Measurements from ENCODE around the gene PRKG1.
"Not testable (repeated sequence)": the region's sequence is repeated elsewhere in the genome, so short reads cannot be mapped to it uniquely, and the experiment has no call there.

The PRKG1 gene

DNA sequence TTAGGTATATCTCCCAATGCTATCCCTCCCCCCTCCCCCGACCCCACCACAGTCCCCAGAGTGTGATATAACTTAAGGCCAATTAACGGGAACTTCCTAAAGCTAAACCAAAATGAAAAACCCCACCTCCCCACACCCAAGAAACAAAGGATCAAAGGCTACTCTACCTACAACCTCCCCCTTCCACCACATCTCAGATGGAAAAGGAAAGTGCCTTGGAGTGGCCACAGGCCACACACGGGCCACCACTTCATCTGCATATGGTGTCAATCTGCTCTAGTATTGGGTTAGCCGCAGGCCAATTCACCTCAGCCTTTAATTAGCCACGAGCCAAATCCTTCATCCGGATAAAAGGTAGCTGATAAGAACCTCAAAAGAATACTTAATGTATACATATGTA, 605.6 kb downstream of the PRKG1 start:
- no peak for FAIRE-seq

DNA sequence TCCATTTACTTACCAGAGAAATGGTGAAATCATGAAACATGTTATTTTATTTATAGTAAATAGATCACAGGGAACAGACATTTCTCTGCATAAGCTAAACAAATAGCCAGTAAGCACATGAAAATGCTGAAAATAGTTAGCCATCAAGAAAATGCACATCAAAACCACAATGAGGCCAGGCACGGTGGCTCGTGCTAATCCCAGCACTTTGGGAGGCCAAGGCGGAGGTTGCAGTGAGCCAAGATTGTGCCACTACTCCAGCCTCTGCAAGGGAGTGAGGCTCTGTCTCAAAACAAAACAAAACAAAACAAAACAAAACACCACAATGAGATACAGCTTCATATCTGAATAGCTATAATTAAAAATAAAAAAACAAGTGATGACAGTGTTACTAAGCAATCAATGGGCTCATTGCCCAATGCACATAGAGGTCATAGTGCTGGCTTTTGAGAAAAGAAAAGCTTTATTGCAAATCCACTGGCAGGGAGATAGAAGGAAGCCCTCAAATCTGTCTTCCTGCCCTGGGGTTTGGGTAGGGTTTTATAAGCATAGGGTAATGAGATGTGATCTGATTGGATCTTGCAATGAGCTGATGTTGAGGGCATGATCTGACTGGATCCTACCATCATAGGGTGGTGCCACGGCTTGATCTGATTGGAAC, 608.9 kb downstream of the PRKG1 start:
- no peak for FAIRE-seq

DNA sequence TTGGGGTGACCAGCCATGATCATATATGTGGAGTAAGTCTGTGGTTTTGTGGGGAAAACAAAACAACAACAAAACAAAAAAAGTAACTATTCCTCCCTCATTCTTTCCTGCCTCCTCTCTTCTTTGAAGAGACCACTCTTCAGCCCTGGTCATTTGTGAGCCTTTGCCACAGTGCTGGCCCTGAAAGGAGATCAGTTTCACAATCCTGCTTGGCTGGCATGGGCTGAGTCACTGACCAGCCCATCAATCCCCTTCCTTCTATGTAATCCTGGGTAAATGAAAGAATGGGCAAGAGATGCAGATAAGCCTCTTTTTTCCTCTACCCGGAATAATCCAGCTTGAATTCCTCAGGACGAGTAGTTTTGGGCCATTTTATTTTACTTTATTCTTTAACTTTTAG, 611.5 kb downstream of the PRKG1 start:
- no peak for FAIRE-seq

DNA sequence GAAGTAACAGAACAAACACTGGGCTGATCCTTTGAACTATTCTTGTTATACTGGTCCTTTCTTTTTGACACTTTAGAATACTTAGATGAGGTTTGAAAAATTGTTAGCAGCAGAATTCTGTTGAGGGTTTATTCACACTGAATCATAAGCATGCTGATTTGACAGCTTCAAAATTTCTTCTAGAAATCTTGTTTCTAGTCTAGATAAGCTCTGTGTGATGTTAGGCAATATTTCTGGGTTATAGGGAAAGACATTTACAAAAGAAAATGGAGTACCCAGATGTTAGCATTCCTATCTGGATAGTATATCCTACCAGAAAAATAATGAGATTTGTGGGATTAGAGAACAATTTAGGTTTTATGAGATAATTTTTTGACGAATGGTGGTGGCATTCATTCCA, 613.0 kb downstream of the PRKG1 start:
- FAIRE-seq, result no peak

DNA sequence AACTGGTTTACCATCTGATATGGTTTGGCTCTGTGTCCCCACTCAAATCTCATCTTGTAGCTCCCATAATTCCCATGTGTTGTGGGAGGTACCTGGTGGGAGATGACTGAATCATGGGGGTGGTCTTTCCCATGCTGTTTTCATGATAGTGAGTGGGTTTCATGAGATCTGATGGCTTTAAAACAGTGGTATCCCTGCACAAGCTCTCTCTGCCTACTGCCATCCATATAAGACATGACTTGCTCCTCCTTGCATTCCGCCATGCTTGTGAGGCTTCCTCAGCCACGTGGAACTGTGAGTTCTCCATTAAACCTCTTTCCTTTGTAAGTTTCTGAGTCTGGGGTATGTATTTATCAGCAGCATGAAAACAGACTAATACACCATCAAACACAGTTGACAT, 614.5 kb downstream of the PRKG1 start:
- not testable (repeated sequence) for FAIRE-seq

DNA sequence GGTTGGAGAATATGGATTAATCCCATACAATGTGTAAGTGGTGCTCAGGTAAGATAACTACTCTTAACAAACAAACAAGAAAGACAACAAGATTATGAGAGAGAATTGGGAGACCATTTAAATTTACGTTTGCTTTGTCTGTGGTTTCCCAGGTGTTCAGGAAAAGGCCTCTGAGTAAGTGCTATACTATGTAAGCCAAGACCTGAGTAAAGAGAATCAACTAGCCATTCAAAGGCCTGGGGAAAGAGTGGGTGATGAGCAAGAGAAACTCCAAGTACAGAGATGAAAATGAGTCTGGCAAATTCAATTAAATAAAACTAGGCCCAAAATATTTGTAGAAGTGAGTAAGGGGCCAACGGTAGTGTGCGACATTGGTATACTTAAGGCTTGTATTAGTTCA, 615.2 kb downstream of the PRKG1 start:
- no peak for FAIRE-seq

DNA sequence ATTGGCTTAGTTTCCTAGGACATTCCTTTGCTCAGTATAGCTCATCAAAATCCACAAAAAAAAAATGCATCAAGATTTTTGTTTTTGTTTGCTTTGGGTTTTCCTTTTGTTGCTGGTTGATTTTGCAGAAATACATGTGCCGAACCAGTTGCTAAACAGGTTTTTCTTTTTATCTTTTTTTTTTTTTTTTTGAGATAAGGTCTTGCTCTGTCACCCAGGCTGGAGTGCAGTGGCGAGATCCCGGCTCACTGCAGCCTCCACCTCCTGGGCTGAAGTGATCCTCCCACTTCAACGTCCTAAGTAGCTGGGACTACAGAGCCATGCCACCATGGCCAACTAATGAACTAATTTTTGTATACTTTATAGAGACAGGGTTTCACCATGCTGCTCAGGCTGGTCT, 616.8 kb downstream of the PRKG1 start:
- FAIRE-seq, result no peak

DNA sequence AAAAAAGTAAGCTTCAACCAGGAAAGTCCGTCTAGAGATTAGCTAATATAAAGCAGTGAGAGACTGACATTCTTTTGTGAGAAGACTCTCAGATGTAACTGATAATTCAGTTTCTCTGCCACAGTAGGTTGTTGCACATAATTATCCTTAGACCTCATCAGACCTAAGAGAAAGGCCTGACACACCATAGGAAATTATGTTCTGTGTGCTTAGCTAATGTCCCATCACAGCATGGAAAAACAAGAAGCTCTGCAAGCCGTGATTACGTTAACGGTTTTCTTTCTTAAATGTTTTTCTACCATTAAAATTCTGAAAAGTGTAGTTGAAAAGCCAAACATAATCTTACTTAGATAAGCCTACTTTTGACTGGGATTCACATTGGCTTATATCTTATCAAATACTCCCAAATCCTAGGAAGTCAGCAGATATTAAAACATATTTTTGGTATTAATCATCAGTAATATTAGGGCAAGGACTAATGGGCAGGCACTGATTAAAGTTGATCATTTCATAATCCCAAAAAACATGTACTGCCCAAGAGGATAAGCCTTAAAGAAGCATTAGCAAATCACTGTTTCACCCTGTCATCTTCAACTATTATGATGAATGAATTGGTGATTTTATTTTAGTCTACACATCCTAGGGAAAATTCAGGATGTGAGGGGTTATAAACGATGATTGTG, 619.9 kb downstream of the PRKG1 start:
- no peak for FAIRE-seq

DNA sequence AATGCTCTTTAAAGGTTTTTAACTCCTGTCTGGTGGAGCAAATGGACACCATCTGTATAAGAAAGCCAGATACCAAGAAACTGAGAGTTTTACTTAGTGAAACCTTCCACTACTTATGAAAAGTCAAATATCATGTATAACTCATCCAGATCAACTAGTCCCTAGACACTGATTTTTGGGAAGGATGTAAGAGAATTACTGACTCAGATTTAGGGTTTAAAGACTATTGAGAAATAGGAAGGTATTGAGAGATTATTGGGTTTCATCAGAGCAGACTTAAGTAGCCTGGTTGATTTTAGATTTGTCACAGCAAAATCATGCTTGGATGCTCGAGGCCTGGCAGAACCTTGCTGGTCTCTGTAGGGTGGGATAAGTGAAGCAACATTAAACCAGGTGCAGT, 622.0 kb downstream of the PRKG1 start:
- no peak for FAIRE-seq

DNA sequence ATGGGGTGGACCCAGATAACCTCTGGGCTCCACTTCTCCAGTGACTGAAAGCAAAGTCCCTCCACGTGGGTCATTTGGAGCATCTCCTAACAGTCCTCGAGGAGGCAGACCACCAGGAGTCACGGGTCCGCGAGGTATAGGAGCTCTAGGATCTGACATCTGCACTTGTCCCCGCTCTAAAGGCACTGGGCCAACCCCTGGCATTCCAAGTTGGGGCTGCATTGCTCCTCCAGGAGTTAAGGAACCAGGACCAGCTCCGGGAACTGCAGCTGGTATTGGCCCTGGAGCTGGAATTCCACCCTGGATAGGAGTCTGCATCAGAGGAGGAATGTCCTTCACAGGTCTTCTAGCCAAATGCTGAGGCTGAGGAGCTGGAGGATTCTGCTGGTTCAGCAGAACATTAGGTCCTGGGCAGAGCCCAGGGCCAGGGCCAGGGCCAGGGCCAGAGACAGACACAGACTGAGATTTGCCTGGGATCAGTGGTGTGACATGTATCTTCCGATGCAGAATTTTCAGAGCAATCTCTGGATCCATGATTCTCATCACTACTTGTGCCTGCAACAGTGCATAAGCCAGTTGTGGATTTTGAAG, 624.3 kb downstream of the PRKG1 start:
- no peak for FAIRE-seq

DNA sequence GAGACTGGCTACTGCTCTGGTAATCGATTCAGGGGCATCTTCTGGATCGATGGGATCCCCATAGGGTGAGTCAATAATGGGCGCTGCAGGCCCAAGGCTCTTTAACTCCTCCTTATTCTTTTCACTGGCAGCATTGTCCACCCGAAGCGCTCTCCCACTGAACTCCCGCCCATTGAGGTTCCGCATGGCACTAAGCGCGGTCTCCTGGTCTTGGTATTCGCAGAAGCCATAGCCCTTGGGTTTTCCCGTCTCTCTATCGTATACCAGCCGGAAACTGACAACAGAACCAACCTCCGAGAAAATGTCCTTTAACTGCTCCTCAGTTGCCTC, 624.8 kb downstream of the PRKG1 start:
- FAIRE-seq, result no peak

DNA sequence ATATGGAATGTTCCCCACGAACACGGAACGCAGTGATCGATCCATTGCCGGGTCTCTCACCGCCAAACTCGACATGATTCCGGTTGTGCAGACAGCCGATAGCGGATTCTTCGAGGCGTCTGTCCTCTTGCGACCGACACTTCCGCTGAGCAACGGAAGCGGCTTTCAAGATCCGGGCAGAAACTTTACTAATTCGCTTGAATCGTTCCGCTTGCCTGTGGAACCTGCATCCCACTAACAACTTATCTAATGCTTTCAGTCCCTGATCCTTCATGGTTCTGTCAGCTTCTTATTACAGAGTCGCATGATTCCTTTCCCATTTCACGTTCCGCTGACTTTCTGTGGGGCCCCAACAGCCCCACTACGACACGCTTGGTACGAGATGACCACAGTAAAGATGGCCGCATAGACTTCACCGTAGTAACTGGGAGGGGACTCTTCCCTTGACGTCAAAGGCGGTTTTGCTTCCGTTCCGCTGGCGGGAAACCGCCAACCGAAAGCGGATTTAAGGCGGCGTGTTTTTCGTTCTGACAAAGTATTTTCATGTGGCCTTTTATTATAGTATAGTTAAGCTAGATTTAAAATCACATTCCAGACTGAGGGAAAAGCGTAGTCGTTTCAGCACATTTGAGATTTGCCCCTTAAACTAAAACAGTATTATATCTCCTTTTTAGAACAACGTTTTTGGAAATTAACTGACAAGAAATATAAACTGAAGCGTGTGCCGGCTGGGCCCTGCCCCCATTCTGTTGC, 625.4 kb downstream of the PRKG1 start, which contains the start of gene CSTF2T:
CSTF2T (minus strand) TSS at position 121 of the 753 bp plus-strand sequence; CDS start at position 75, 46 bp downstream.
- peak; percentile 95 for FAIRE-seq

DNA sequence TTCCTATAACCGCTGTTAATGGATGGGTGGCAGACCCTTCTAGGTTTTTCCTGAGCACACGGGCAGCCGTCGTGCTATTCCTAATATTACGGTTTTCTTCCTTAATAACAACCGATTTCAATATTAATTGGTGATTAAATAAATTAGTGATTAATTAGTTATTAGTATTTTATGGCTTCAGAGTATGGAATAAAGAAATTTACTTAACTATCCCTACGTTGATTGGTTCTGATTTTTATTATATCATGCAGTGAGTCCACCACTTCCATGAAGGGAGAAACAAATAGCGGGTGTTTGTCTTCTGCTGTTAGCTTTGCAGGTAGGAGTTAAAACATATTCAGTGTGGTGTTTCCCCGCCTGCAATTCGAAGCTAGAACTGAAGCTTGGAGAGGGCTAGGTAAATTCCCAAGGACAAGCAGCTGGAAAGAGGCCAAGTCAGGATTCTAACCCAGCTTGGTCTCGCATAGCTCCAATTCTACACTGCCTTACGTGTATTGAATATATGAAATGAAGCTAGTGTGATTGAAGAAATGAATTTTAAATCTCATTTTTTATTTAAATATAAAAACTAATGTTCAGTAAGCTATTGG, 626.0 kb downstream of the PRKG1 start:
- FAIRE-seq, result no peak

DNA sequence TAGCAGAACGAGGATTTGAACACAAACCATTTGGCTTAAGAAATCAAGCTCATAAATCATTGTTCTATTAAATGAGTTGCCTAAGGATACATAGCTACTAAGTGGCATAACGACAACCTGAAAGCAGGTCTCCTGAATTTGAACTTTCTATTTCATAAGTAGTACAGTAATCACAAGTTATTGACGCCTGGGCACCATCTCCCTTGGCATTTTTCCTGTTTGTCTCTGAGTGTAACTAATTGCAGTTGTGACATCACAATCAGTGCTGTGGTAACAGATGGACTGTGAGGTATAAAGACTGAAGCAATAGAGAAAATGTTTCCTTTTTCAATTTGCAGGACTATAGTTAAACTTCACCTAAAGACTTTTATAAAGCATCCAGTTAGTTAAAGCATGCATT, 631.5 kb downstream of the PRKG1 start:
- FAIRE-seq, result no peak

DNA sequence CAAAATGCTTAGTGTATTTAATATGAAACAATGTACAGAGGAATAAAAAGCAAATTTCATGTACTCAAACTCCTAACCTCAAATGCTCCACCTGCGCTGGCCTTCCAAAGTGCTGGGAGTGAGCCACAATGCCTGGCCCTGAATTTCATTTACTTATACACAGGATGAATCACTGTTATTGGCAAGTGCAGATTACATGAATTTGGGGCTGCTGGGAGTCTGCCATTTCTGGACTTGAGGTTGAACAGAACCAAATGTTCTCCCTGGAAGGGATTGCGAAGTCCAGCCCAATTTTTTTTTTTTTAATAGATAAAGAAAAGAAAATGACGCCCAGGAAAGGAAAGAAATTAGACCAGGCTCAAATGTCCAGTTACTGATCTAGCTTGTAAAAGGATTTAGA, 631.9 kb downstream of the PRKG1 start:
- FAIRE-seq, result no peak

DNA sequence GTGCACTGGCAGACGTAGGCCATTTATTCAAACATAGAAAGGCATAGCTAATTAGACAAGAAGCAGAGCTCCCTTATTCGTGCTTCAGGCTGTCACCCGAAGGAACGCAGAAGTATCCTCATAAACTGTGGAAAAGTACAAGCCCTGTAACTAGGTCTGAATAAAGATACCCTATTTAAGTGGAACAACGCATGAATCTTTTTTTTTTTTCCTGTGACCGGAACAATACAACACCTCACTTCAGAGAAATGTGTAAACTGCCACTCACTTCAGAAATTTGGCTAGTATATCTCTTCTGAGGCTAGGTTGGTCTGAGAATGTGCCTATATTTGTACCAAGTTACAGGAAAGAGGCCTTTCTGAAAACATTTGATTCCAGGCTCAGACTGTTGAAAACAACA, 633.1 kb downstream of the PRKG1 start:
- FAIRE-seq, result no peak

DNA sequence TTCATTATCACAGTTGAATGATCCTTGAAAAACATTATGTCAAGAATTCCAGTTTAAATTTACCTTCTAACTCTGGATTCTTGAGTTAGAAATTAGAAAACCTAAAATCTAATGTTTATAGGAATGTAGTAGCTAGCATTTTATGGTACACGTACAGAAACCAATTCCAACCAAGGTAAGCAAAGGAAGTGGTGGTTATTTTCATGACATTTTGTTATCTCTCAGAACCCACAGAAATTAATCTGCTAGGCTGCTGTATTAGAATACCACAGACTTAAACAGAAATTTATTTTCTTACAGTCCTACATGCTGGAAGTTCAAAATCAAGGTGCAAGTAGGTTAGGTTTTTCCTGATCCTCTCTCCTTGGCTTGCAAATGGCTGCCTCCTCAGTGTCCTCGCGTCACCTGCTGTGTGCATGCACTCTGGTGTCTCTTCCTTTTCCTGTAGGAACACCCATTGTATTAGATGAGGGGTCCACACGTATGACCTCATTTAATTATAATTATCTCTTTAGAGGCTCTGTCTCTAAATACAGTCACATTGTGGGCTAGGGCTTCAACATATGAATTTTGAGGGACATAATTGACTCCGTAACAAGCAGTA, 633.6 kb downstream of the PRKG1 start:
- no peak for FAIRE-seq

DNA sequence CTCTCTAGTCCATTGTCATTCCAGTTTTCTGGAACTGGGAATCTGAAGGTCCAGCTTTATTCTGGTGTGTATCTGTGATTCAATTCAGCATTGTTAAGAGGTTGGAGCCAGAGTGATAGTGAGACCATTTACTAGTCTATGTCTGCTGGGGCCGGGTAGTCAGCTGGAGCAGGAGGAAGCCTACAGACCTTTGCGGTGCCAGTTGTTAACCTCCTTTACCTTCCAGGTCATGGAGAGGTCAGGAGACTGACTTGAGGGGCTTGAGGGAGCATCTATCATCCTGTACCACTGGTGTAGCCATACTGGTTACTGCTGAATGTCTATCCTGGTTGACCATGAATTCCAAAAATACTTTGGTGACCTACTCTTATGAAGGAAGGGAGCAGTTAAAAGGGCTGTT, 634.3 kb downstream of the PRKG1 start:
- FAIRE-seq, result no peak

DNA sequence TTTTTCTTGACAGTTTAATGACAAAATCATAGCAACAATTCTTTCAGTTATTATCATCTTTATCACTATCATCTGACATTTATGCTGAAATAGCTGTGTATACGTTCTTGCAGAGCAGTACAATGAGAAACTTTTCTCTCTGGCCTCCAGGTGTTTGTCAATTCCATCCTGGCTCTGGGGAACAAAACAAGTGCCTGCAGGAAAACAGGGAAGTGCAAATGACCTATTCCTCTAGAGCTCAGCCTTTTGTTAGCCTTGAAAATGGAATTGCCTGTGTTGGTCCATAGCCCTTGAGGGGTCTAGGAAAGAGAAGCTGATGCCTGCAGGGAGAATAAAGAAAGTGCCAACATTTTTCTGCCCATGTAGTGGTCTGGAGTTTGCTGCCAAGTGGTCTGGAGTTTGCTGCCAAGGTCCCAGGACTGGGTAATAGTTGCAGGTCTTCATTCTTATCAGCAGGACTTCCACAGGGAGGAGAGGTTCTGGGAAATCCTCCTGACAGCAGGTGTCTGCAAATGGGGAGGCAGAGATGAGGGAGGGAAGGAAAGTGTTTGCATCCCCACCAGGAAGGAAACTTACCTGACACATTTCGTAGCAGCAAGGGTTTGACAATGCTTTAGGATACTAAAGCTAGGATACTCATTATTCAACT, 635.2 kb downstream of the PRKG1 start:
- no peak for FAIRE-seq

DNA sequence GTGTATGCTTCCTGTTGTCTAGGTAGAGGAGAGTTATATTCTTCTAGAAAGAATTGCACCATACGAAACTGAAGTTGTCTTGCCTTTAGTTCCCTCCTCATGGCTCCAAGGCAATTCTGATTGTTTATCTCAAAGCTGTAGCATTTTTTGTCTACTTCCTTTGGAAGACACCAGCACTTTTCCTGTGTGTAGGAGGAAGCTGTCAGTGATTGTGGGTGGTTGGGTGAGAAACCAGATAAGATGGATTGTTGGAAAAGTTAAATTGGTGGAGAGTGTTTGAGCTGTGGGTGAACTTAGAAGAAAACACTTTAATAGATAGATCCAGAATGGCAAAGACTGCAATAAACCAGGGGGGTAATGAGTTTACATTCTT, 637.2 kb downstream of the PRKG1 start:
- FAIRE-seq, result no peak

DNA sequence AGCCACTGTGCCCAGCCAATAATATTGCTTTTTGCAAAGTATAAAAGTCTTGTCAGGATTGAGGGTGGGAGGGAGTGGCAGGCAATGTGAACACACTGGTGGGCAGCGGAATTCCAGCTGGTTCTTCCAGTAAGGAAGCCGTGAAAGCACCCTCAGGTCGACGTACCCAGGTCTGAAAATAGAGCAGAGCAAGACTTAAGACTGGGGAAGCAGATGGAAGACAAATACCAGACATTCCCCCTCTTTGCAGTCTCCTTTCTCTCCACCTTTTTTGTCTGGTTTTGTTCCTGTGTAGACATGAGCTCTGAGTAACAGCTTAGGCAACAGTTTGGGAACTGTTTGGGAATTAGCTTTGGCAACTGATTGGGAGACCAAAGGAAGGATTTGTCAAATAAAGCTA, 642.7 kb downstream of the PRKG1 start:
- FAIRE-seq, result no peak

DNA sequence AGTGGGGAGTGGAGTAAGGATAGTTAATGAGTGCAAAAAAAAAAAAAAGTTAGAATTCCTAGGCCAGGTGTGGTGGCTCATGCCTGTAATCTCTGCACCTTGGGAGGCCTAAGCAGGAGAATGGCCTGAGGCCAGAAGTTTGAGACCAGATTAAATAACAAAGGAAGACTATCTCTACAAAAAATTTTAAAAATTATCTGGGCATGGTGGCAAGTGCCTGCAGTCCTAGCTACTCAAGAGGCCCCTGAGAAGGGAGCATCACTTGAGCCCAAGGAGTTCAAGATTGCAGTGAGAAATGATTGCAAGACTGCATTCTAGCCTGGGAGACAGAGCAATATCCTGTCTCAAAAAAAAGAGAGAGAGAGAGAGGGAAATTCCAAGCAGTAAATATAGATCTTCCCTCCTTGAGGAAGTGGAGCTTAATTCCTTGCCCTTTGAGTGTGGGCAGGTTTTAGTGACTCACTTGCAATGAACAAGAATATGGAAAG, 644.6 kb downstream of the PRKG1 start:
- FAIRE-seq, result no peak
